HG02943 (cell line): Measurements from ENCODE around the gene KLF12.
A peak's percentile ranks its signal among the peaks of the same experiment; 100 is the strongest.

Source experiments
- ATAC-seq: cut with Tn5 transposase; IDR thresholded peaks from one replicate; pipeline ENCODE4 v1.9.1; 2021; ENCODE audit warnings: mild to moderate bottlenecking, low read depth, moderate library complexity; ENCODE audit not compliant: unreplicated experiment

The KLF12 gene

DNA sequence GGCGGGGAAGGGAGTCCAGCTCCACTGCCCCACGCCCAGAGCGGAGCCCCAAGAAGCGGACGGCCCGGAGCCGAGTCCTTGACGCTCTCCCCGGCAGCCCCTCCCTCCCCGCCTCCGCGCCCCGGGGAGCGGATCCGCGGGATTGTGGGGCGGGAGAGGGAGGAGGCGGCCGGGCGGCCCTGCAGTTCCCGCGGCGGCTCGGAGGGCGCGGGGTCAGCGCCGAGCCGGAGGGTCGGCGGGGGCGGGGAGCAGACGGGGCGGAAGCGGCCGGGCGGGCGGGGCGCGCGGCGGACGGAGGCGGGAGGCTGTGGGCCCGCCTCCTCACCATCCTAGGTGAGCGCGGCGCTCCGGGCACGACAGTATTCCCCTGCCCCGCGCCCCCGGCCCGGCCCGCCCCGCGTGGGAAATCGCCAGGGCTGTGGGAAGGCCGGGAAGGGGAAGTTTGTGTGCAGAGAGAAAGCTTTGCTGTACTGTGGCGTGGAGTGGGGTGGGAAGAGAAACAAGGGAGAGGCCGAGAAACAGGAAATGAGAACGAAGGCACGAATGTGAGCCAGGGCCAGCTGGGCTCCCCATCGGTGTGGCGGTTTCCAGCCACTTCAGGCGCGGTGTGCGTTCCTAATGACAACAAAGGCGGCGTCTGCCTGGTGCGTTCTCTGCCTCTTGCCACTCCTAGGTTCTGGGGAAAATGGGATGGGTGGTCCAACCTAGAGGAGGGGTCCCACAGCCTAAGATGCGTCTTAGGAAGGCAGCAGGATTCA is 1.3 kb upstream of the KLF12 start:
- ATAC-seq = peak; percentile 42

DNA sequence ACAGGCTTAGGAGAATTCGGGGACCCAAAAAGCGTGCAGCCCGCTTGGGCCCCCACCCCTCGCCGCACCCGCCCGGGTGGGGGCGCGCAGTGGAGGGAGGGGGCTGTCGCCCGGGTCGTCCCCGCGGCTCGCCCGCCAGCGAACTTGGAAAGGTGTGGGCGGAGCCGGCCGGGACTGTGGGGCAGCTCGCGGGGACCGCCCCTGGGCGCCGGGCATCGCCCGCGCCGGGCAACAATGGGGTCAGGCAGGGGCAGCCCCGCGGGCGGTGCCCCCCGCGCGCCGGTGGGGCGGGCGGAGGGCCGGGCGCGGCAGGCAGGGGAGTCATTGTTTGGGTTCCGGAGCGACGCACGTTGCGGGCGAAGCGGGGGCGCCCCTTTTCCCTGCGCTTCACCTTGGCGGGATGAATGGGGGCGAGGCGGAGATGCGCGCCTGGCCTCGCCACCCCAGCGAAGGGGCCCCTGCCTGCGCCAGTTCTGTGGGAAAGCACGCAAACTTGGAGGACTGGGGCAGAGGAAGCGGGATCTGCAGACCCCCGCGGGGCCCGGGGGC is 647 bp upstream of the KLF12 start:
- peak; percentile 27 for ATAC-seq

DNA sequence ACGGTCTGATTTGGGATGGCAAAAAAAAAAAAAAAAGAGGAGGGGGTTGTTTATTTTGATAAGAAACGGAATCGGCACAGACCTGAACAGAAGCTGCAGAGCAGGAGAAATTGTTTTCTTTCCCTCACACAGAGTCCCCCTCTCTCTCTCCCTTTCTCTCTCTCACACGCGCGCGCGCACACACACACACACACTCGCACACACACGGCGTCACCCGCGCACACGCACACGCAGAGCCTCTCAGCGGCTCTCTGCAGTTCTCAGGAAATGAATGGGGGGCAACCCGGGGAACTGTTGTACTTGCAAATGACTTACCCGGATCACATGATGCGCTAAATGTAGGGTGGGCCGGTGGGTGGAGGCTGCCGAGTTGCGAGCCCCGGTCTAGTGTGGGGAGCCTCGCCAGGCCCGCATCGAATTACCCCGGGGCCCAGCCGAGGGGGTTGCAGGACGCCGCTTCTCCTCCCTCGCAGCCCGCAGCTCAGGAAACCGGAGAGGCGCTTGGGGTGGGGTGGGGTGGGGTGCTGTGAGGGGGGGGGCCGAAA is 475 bp downstream of the KLF12 start:
- peak; percentile 57 for ATAC-seq

DNA sequence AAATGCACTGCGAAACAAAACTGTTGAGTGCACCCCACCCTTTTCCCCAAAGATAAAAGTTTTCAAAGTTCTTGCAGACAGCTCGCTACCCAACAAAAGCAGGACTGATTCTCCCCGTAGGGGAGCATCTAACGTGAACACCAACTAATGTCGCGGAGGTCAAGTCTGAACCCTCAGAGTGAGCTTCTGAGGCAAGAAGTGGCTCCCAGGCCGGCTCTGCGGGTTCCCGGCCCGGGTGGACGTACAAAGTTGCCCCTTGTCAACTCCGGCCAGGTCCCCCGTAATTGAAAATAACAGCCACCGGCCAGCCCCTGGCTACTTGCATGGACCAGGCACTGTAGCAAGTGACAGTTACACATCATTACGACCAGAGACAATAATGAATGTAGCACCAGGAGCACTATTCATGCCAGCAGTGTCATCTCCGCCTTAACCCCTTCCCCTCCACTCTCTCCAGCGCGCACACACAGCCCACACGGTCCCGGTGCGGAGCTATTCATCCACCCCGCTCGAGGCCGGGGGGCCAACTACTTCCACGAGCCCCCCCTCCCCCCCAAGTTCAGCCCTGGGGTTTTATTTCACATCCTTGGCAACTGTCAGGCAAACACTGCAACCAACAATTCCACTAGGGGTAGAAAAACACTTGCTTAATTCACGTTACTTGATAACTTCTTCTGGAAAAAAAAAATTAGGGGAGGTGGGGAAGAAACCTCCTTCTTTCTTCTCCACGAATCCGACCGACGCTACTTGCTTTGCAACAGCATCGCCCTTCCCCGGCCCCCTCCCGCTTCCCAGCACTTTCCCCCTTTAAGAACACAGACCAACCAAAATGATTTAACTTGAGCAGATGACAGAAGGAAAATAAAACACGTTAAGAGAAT is 1.2 kb downstream of the KLF12 start:
- no peak for ATAC-seq

DNA sequence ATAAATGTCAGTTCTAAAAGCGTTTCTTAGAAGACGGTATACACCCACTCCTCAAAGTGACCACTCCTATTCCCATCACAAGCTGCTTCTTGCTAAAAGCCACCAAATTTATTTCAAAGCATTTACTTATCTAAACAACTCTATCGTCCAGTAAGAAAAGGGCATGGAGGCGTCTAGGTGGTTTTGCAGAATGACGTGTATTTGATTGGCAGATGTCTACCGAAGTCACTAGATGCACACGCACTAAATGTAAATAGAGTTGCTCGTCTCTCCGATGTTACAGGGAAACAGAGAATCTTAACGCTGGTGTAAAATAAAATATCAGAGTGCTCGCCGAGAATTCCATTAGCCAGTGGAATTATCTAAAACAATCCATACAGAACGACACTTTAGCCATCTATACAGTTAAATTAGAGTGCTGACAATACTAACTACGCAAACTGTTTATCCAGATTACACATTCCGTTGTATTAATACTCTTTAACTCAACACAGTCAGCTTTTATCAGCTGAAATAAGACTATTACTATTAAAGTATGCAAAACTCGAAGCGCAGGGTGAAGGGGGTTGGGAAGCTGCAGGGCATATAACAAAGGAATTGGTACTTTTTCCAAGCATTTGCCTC is 1.9 kb downstream of the KLF12 start:
- no peak for ATAC-seq

DNA sequence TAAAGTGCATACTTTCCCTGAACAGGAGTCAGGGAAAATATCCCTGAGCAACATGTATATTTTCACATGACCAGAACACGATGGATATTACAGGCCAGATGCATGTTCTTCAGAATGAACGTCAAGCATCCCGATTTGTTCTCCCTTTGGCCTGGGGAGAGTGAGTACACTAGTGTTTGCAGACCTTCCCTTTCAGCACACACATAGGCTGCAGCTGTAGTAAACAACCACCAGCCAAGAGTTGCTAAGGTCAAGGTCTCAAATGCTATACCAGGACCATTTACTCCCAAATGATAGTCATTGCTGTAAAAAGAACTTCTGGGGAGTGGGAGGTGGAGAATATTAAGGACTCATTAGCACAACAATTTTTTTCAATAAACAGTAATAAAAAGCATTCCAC is 3.0 kb downstream of the KLF12 start:
- ATAC-seq = no peak

DNA sequence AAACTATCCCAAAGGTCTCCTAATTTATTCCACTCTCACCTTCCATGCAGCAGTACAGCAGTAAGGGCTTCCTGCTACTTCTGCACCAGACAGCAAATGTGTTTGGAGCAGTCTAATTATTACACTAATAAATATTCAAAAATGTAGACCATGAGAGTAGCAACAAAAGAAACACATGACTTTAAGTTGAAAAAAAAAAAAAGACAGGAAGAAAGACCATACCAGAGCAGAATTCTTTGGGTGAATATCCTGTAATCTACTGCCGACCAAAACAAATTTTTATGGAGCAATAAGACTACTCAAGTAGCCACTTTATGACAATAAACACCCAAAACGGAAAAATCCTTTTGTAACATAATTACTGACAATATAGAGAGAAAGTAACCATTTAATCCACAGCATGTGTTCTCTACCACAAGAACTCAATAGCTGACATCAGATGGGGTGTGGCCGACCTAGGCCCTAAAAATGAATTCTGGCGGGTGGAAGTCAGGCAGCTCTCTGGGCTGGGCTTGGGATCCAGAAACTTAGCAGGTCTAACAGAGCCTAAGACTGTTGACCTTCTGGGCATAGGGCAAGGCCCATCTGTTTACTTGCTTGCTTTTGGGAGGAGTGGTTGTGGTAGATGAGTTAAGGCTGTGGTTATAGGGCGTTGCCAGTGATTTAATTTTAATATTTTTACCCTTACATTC is 4.6 kb downstream of the KLF12 start:
- no peak for ATAC-seq

DNA sequence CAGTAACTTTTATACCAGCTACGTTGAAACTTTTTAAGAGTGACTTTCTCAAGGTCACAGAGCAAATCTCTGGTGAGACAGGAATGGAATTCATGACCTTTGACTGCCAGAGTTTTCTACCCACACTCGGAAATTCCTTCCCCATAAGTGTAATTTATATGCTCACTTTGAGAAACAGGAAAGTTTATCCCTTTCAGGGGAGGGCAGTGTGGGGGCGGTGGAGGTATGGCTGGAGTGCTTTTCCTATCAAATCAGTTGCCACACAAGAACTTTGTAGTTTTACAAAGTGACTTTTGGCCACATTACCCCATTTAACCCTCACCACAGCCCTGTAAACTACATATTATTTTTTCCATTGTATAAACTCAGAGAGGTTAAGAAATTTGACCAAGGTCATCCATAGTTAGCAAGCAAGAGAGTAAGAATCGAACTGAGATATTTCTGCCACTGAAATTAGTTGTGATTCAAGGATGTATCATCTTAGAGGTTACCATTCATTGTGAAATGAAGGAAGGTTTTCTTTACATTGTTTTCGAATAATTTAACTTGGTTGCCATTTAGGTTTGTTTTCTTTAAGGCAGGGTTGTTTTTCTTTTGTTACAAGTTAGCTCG is 5.9 kb downstream of the KLF12 start:
- ATAC-seq = no peak

DNA sequence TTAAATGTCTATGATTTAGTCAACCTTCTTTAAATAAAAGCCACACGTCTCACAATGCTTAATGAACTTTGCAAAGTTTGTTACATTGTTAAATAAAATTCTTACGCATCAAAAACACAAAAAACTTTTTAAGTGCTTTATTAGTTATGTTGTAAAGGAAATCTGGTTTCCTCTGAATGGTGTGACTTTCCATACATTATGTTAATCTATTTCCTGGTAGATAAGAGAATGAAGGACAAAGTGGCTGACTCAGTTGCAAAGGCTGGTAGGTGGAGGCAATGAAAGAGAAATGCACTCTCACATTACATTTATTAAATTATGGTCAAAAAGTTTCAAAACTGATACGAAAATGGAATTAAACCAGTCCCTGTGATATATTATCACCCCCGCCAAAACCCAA is 15.9 kb downstream of the KLF12 start:
- no peak for ATAC-seq

DNA sequence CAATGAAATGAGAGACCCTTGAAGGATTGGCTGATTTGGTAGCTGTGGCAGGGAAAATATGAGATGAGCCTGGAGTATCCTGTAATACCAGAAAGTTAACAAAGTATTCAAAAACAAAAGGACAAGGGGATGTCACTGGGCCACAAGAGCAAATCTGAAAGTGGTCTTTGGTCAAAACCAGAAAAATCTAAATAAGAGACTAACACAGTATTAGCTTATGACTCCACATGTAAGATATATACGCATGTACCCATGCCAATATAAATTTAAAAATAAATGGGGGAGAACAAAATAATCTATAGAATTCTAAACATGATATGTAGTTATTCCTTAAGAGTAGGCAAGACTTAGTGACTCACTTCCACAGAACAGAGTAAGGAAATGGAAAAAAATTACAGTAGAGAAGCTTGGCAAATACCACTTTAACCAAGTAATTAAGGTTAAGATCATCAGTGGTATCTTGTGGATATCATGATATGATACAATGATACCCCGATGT is 16.9 kb downstream of the KLF12 start:
- no peak for ATAC-seq

DNA sequence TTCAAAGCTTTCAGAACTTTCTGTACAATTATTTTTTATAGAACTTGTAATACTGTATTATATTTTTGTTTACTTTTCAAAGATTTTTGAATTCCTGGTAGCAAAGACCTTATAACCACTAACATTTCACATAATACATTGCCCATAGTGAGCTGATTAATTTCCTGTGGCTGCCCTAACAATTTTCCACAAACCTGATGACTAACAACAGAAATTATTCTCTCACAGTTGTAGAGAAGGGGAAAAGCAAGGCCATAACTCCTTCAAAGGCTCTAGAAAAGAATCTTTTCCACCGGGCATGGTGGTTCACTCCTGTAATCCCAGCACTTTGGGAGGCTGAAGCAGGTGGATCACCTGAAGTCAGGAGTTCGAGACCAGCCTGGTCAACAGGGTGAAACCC is 19.1 kb downstream of the KLF12 start:
- no peak for ATAC-seq

DNA sequence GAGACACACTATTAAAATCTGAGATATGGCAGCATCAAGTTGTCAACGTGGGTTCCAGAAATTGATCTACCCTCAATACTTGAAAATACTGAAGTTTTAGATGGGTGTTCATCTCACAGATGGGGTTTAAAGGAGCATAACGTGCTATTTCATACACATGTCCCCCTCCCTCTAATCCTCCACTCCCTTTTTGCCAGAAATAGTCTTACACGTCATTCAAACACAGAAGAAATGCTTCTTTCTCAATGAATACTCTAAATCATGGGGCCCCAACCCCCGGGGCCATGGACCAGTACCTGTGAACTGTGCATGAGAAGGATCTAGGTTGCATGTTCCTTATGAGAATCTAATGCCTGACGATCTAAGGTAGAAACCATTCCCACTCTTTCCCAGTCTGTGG is 19.6 kb downstream of the KLF12 start:
- ATAC-seq = no peak

DNA sequence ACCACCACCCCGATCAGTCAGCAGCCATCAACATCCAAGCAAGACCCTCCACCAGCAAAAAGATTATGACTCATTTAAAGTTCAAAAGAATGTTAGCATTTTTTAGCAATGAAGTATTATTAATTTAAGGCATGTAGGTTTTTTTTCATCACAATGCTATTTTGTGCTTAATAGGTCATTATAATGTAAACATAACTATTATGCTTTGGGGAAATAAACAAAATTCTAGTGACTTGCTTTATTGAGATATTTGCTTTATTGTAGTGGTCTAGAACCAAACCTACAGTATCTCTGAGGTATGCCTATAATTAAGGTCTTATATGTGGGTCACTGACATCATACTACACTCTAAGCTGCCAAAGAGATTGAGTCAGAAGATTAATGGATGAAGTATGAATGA is 20.0 kb downstream of the KLF12 start:
- ATAC-seq = no peak

DNA sequence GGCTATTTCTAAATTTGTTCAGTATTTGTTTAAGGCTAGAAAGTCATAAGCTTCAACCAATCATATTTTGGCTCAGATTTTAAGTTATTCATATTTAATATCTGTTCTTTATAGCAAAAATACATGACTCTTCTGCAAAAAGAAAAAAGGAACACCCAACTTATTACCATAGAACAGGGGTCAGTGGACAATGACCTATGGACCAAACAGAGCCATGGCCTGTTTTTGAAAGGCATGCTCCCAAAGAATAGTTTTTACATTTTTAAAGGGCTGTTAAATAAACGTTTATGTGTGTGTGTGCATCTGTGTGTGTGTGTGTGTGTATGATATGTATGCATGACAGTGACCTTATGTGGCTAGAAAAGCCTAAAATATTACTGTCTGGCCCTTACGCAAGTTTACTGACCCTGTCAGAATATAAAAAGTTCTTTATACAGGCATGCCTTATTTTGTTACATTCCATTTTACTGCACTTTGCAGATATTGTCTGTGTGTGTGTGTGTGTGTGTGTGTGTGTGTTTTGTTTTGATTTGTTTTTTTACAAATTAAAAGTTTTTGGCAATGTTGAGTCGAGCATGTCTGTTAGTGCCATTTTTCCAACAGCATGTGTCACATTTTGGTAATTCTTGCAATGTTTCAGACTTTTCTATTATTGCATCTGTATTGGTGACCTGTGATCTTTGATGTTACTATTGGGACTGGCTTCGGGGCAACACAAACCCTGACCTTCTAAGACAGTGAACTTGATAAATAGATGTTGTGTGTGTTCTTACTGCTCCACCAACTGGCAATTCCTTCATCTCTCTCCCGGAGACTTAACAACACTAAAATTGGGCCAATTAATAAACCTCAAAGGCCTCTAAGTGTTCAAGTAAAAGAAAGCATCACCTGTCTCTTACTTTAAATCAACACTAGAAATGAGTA is 22.0 kb downstream of the KLF12 start:
- no peak for ATAC-seq

DNA sequence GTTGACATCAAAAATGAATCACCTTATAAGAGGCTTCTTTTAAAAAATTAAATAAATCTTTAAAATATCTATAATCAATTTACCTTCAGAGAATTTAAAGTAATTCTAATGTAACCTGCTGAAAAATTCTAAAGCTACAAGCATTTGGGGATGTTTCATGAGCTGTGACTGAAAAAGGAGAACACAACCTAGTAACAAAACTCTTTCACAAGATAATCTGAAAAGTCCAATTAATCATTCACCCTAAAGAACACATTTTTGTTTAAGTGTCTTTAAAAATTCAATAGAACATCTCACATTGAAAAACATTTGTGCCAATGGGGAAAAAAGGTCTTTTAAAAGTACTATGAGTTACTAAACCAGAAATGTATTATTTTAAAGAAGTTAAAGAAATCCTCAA is 22.8 kb downstream of the KLF12 start:
- no peak for ATAC-seq

DNA sequence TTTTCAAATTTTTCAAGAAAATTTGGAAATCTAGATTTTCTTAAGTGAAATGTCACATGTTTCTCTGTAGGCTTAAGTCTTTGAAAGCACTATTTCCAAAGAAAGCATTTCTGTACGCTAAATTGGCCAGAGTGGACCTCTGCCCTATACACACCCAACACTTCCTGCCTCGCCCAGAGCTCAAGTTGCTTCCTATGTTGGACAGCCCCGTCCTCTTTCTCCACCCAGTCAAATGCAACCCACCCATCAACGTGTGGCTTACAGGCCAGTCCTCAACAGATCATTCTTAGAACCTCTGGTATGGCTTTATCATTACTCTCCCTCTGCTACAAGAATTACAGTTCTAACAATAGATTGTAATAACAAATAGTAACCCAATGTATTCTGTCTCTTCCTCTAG is 24.2 kb downstream of the KLF12 start:
- no peak for ATAC-seq

DNA sequence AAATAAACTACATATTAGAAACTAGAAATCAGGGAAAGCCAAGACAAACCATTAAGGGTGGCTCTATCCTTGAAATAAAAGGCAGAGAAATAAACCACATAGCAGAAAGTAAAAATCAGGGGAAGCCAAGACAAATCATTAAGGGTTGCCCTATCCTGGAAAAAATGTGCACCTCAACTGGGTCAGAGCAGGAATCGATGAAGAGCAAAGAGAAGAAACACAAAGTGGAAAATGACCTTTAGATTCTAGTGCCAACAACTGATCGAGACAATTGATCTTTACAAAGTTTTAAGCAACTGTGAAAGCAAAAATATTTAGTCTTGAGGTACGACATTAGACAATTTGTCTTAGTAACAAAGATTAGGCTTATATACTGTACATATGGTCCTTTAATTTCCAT is 26.6 kb downstream of the KLF12 start:
- ATAC-seq = no peak

DNA sequence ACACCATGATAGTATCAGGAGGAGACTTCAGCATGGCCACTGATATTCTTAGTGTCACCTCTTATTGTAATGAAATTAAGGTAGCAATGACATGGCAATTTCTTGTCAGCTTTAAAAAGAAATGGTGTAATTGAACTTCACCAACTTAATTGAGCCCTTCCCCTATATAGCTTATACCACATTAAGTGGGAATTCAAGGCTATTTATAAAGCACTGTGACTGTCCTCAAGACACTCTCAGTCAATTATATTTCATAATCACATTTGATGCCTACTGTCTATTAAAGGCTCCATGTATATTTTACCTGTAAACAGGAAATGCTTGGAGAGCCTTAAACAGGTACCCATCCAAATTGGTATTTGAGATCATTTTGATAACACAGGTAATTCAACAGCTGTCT is 28.3 kb downstream of the KLF12 start:
- ATAC-seq = no peak
